Measurements from ENCODE around the gene RAB36. TPM values are rescaled to one million over a fixed set of nuclear protein-coding genes. Genes with fewer than 3 reads are reported as not detected.

RAB36 gene
- polyA plus RNA-seq, 1 of the 3 experiments (the other 2 are of a cell fraction): 6.6 TPM

- Histone ChIP-seq H4K20me1 (ENCODE audit: insufficient read depth) (no peaks in the 10 kb centered on the region), H3K4me2 (no peak overlapping the region), H3K36me3 (replicated peaks in 1 of 2; ENCODE audit: control insufficient read depth in 1 of 2, insufficient read depth in 2 of 2, low read length in 1 of 2) (no peaks in the 10 kb centered on the region), H3K9me3 (no peaks in the 10 kb centered on the region), H3K79me2 (ENCODE audit: insufficient read depth) (no peaks in the 10 kb centered on the region), H3K4me3 (ENCODE audit: low read depth in 2 of 2, low read length in 1 of 2) (no peak overlapping the region), H2AFZ (ENCODE audit: low read depth) (no peak overlapping the region), H3K27ac (ENCODE audit: low read depth in 2 of 2, low read length in 1 of 2) (peak overlapping the region in 1 of 2 experiments; percentile 78; a peak in 2 of 4 replicates), H3K27me3 (ENCODE audit: insufficient read depth) (no peaks in the 10 kb centered on the region), H3K9ac (no peak overlapping the region), H3K9me2 (no peaks in the 10 kb centered on the region), H3K4me1 (ENCODE audit: control insufficient read depth in 1 of 2, insufficient read depth in 2 of 2, low read depth in 1 of 2, low read length in 1 of 2) (peaks cover 0 to 91% of the 10 kb centered on the region in 2 experiments; a peak in 1 of 4 replicates), H3F3A (replicated peaks; ENCODE audit: insufficient read depth) (no peaks in the 10 kb centered on the region)
- peak; percentile 73 for DNase-seq
- POLR2A ChIA-PET: interaction anchor here (0.9 kb wide), 1 partner anchor 39 kb away, joined by 3 read pairs; no protein-coding TSS in a partner anchor
- TF ChIP-seq NFIC (IDR thresholded peaks at IDR 0.05; ENCODE audit: borderline replicate concordance) (no peak), CHD2 (IDR thresholded peaks at IDR 0.05; ENCODE audit: low read length, partially characterized antibody) (peak; percentile 26), USF2 (IDR thresholded peaks at IDR 0.05; ENCODE audit: borderline replicate concordance, low read depth, low read length) (no peak), MXI1 (IDR thresholded peaks at IDR 0.05; ENCODE audit: low read depth, low read length) (peak; percentile 72; the same call in 1 of the 2 replicates), FOXJ3 (CRISPR knock-in tag; IDR thresholded peaks at IDR 0.05) (no peak)
- CTCF ChIA-PET: interaction anchor here (0.8 to 4.2 kb wide), 7 partner anchors 8 to 171 kb away, joined by 3 to 24 read pairs (median 4); no protein-coding TSS in a partner anchor
- WGBS (ENCODE audit: low lambda C conversion rate): no CpG with 5 or more reads among the region's 10 CpGs
Measured at GRCh38 chr22:23110190-23110921, 34.9 kb upstream of the RAB36 start.

- Histone ChIP-seq H3K36me3 (replicated peaks in 1 of 2; ENCODE audit: control insufficient read depth in 1 of 2, insufficient read depth in 2 of 2, low read length in 1 of 2) (no peaks in the 10 kb centered on the region), H3K79me2 (ENCODE audit: insufficient read depth) (no peaks in the 10 kb centered on the region), H3K9me3 (no peaks in the 10 kb centered on the region), H3K4me2 (no peak overlapping the region), H3K4me3 (ENCODE audit: low read depth in 2 of 2, low read length in 1 of 2) (no peak overlapping the region), H3F3A (replicated peaks; ENCODE audit: insufficient read depth) (no peaks in the 10 kb centered on the region), H3K4me1 (ENCODE audit: control insufficient read depth in 1 of 2, insufficient read depth in 2 of 2, low read depth in 1 of 2, low read length in 1 of 2) (peaks cover 0 to 95% of the 10 kb centered on the region in 2 experiments; a peak in 1 of 4 replicates), H3K27ac (ENCODE audit: low read depth in 2 of 2, low read length in 1 of 2) (peak overlapping the region in 1 of 2 experiments; percentile 72; a peak in 2 of 4 replicates), H4K20me1 (ENCODE audit: insufficient read depth) (no peaks in the 10 kb centered on the region), H2AFZ (ENCODE audit: low read depth) (no peak overlapping the region), H3K27me3 (ENCODE audit: insufficient read depth) (no peaks in the 10 kb centered on the region), H3K9ac (no peak overlapping the region), H3K9me2 (no peaks in the 10 kb centered on the region)
- WGBS (ENCODE audit: low lambda C conversion rate): 89% methylated on average over 14 of the region's 15 CpGs
- ChIA-PET CTCF (interaction anchor here (0.8 to 4.2 kb wide), 6 partner anchors 9 to 156 kb away, joined by 3 to 24 read pairs (median 5); no protein-coding TSS in a partner anchor), POLR2A (interaction anchor here (0.9 kb wide), 1 partner anchor 40 kb away, joined by 3 read pairs; no protein-coding TSS in a partner anchor)
- DNase-seq: no peak
- TF ChIP-seq NFIC (IDR thresholded peaks at IDR 0.05; ENCODE audit: borderline replicate concordance) (no peak), RAD21 (IDR thresholded peaks at IDR 0.05; ENCODE audit: low read length) (no peak), YY1 (IDR thresholded peaks at IDR 0.05; ENCODE audit: low read depth) (no peak), REST (IDR thresholded peaks at IDR 0.05; ENCODE audit: low read depth, low read length) (no peak), FOXM1 (IDR thresholded peaks at IDR 0.05; ENCODE audit: low read depth) (no peak), GABPA (IDR thresholded peaks at IDR 0.05; ENCODE audit: low read depth) (no peak), EP300 (IDR thresholded peaks at IDR 0.05; ENCODE audit: borderline replicate concordance in 1 of 2, low read depth in 1 of 2, low read length in 1 of 2) (no peak), SIN3A (IDR thresholded peaks at IDR 0.05; ENCODE audit: borderline replicate concordance, low read depth, low read length) (no peak), POLR2AphosphoS5 (IDR thresholded peaks at IDR 0.05; ENCODE audit: low read depth, low read length) (no peak), RXRA (IDR thresholded peaks at IDR 0.05; ENCODE audit: borderline replicate concordance, low read depth) (no peak), FOXJ3 (CRISPR knock-in tag; IDR thresholded peaks at IDR 0.05) (no peak), CTCF (IDR thresholded peaks at IDR 0.05) (no peak), TAF1 (IDR thresholded peaks at IDR 0.05; ENCODE audit: borderline replicate concordance, low read depth, low read length) (no peak), JUND (IDR thresholded peaks at IDR 0.05) (no peak), TCF12 (IDR thresholded peaks at IDR 0.05) (no peak), PBX3 (IDR thresholded peaks at IDR 0.05) (no peak)
Measured at GRCh38 chr22:23110922-23111527, 34.3 kb upstream of the RAB36 start.

Data from SK-N-SH (cell line).